Fibroblast of the aortic adventitia (primary cell): ENCODE measurements around the gene ARID1B. TPM values are rescaled to one million over a fixed set of nuclear protein-coding genes. Genes with fewer than 3 reads are reported as not detected.

Source experiments
- DNase-seq: peaks from one replicate; pipeline ENCODE4 v3.0.0-alpha.2; 2010; ENCODE audit warnings: low read depth
- H3K4me3 ChIP-seq: 2 replicates; pipeline ENCODE4 v1.5.1; 2011; ENCODE audit warnings: low read depth, mild to moderate bottlenecking, control low read depth, low read length, moderate library complexity
- total RNA-seq: library from RNA; depleted of rRNA; stranded (reverse); fragments of >200 nt; gene quantifications from 2 replicates; pipeline ENCODE4 v1.2.3, GENCODE V29; 2012; ENCODE audit warnings: low replicate concordance
- TF ChIP-seq, protein P1 (sequence below): IDR thresholded peaks from 2 replicates; pipeline ENCODE4 v1.5.1; 2011; ENCODE audit warnings: mild to moderate bottlenecking, low read length, control low read depth, inconsistent platforms; ENCODE audit not compliant: insufficient read depth

The ARID1B gene
- total RNA-seq, 1 donor, result 55.9 TPM

DNA sequence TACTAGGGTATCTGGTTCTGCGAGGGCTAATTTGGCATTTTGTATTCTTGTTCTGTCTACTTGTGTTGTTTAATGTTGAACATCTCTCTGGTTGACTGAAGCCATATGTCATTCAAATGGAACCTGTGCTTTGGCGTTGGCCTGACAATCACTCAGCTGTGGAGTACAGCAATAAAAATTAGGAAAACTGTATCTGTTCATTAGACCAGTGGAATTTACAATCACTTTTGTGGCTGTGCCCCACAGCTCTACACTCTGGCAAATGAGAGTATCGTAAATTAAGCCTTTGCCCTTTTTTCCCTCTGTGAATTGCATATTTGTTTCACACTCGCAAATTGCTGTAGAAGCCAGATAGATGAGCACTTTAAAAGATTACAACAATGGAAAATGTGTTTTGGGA is 102.0 kb downstream of the ARID1B start:
- TF ChIP-seq, protein P1, sequence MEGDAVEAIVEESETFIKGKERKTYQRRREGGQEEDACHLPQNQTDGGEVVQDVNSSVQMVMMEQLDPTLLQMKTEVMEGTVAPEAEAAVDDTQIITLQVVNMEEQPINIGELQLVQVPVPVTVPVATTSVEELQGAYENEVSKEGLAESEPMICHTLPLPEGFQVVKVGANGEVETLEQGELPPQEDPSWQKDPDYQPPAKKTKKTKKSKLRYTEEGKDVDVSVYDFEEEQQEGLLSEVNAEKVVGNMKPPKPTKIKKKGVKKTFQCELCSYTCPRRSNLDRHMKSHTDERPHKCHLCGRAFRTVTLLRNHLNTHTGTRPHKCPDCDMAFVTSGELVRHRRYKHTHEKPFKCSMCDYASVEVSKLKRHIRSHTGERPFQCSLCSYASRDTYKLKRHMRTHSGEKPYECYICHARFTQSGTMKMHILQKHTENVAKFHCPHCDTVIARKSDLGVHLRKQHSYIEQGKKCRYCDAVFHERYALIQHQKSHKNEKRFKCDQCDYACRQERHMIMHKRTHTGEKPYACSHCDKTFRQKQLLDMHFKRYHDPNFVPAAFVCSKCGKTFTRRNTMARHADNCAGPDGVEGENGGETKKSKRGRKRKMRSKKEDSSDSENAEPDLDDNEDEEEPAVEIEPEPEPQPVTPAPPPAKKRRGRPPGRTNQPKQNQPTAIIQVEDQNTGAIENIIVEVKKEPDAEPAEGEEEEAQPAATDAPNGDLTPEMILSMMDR, result no peak
- H3K4me3 ChIP-seq, result no peak overlapping the region
- DNase-seq, result no peak

DNA sequence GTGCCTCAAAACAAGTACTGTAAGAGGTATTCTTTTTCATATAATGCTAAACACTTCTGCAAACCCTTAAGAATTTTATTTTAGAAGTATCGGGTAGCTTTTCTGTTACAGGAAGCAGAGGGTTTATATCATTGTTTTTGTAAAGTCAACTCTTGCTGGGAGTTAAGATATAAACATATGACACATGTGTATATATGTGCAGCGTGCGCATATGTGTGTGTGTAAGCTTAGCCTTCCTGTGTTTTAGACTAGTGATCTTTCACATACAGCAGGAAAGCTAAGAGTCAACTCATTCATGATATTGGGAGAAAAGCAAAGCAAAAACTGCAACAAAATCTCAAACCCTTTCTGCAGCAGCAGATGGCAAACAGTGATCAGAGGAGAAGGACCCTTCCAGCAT is 102.4 kb downstream of the ARID1B start:
- TF ChIP-seq, protein P1, result no peak
- no peak overlapping the region for H3K4me3 ChIP-seq
- DNase-seq, result no peak

DNA sequence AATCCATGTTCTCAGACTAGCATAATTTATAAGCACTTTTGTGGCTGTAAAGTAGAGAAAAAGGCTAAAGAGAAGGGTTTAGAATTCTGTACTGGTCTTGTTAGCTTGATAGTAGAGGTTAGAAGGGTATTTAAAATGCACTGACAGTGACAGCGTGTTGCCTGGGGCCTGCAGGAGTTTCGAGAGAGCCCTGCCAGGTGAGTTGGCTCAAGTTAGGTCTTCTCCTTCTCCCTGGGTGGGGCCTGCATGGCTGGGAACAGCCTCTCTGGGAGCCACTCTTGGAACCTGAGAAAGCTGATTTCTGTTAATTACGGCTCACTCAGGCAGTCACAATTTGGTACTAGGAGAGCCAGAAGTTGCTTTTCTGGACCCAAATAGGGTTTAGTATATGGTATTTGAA is 103.7 kb downstream of the ARID1B start:
- no peak overlapping the region for H3K4me3 ChIP-seq
- TF ChIP-seq, protein P1, result no peak
- no peak for DNase-seq

DNA sequence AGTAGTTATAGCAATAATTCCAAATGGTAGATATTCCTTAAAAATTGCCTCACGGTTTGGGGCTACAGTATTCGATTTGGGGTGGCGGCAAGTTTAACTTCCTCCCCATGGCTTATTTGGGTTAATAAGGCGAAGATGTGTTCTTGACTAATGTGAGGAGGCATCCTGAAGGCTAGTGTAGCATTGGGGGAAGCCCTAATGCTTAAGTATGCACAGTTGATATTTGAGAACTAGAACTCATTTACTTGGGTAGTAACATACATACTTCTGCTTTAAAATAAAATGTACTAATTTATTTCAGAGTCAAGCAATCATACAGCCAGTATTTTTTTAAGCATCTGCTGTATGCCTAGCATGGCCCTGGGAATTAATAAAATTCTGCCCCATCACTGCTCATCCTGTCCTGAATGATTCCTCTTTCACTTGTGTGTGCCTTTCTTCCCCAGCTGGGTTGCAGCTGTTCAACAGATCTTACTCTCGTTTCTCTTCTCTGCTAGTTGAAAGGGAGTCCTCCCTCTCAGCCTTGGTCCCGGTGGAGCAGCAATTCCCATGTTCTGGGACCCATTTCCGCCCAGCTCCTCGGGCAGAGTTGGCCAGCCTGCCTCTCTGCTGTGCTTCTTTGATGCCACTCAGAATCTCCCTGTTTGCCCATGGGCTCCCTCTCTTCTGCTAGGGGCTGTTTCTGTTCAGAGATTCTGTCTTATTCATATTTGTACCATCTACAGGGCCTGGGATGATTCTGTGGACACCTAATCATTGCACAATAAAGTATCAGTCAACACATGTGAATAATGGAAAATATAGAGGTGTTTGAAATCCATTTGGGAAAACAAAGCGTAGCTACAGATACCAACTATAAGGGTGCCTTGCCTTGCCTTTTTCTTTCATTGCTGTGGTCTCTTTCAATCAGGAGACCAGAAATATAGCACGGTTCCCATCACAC is 104.8 kb downstream of the ARID1B start:
- H3K4me3 ChIP-seq, result no peak overlapping the region
- TF ChIP-seq, protein P1, result no peak
- DNase-seq, result no peak

DNA sequence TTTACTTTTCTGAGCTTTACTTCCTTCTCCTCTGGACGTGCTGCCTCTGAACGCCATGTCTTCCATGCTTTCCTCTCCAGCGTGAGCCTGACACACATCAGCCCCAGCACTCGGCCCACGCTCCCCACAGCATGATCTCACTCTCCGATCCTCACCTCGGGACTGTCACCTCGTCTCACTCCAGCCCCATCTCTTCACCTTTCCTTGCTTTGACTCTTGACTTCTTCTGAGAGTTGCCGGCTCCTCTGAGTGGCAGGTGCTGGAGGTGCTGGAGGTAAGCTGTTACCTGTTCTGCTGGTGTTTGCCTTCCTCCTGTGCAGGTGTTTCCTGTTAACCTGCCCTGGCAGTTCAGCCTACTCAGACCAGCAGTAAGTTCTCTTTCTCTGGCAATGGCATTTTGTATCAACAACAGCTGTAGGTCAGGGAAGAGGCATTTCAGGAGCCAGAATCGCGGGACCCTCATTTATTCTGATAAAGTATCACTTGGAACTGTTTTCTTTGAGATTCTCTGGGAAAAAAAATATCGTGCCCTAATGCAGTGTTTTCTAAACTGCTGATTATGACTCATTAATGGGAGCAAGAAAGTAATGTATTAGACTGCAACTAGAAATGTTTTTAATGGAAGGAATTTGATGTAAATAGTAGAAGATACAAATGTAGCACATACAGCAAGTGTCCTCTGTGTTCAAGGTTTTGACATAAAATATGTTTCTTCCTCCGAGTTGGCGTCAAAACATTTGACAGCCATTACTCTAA is 106.5 kb downstream of the ARID1B start:
- H3K4me3 ChIP-seq, result no peak overlapping the region
- DNase-seq, result no peak
- TF ChIP-seq, protein P1, result no peak

DNA sequence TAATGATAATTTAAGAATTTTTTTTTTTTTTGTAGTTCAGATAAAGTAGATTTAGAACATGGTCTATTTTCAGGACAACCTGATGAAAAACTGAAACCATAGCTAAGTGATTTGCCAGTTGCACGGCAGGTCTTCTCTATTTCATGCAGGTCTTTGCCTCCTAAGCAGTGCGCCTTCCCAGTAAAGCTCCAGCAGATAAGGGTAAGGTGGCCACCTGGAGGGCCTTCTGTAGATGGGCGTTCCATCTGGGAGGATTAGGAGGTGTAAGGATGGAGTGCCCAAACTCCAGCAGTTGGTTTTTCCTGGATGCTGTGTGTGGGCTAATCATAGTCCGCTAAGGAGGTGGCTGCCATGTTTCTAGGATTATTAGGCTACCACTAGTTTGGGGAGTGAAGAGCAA is 107.1 kb downstream of the ARID1B start:
- no peak overlapping the region for H3K4me3 ChIP-seq
- TF ChIP-seq, protein P1, result no peak
- no peak for DNase-seq
